Cardiac septum (tissue), 1 donor: ENCODE data around the gene SHC2. TPM values are rescaled to one million over a fixed set of nuclear protein-coding genes. Genes with fewer than 3 reads are reported as not detected.
"Not testable (repeated sequence)": the region's sequence is repeated elsewhere in the genome, so short reads cannot be mapped to it uniquely, and the experiment has no call there.

Source experiments
- DNase-seq: peaks from one replicate; pipeline ENCODE4 v3.0.0-alpha.2; 2020; ENCODE audit warnings: low spot score
- intact Hi-C: fragments of 100-400 bp; cut with DNase I; formaldehyde crosslinking; loops from one replicate; pipeline ENCODE4 v1.14.0; 2022
- total RNA-seq: library from RNA; stranded (reverse); fragmentation: NEBNext Ultra II Directional; extraction: Animal tissue kit (Norgen Biotek cat#: 25700); gene quantifications from one replicate; pipeline ENCODE4 v1.2.1, GENCODE V29; 2021
- donor health status: DM: no; HTN: no; CAD: no.

Gene SHC2
- total RNA-seq, 1 donor from 2014 or later, result 16.8 TPM

DNA sequence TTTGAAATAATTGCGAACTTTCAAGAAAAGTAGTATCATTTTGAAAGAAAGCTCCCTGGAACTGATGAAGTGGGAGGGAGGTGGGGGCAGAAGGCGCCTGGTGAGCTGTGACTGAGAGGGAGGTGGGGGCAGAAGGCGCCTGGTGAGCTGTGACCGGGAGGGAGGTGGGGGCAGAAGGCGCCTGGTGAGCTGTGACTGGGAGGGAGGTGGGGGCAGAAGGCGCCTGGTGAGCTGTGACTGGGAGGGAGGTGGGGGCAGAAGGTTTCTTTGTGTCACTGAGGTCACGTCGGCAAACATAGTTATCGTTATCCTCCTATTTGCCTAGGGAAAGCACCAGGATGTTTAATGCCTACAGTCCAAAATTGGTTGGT lies 76.0 kb downstream of the SHC2 start:
- intact Hi-C loops, result loop anchor here (5.0 kb wide), 1 partner anchor 103 kb away; no protein-coding TSS in a partner anchor
- no peak for DNase-seq

- intact Hi-C loops, result loop anchor here (5.0 kb wide), 1 partner anchor 103 kb away; no protein-coding TSS in a partner anchor
- DNase-seq, result no peak
Measured at GRCh38 chr19:383922-384798, 76.7 kb downstream of the SHC2 start.

DNA sequence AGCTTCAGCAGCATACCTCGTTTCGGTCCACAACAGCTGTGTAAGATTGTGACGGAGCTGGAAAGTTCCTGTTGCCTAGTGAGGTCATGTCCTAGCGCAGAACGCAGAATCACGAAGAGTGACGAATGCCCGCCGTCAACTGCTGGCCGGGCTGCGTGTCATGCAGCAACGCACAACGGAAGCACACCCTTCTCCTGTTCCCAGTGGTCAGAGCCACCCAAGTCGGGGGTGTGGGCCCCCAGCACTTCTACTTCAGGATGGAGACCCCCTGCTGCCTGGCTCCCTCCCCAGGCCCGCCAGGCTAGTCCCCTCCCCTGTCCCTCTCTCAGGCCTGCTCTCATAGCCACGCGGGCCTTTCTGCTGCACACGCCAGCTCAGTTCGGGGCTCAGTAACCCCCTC lies 77.8 kb downstream of the SHC2 start:
- intact Hi-C loops, result loop anchor here (5.0 kb wide), 1 partner anchor 104 kb away; no protein-coding TSS in a partner anchor
- DNase-seq, result no peak

GRCh38 chr19:382578-382977 lies 78.3 kb downstream of the SHC2 start:
- not testable (repeated sequence) for DNase-seq
- intact Hi-C loops, result loop anchor here (5.0 kb wide), 1 partner anchor 105 kb away; no protein-coding TSS in a partner anchor

GRCh38 chr19:381901-382300 lies 78.9 kb downstream of the SHC2 start:
- not testable (repeated sequence) for DNase-seq

DNA sequence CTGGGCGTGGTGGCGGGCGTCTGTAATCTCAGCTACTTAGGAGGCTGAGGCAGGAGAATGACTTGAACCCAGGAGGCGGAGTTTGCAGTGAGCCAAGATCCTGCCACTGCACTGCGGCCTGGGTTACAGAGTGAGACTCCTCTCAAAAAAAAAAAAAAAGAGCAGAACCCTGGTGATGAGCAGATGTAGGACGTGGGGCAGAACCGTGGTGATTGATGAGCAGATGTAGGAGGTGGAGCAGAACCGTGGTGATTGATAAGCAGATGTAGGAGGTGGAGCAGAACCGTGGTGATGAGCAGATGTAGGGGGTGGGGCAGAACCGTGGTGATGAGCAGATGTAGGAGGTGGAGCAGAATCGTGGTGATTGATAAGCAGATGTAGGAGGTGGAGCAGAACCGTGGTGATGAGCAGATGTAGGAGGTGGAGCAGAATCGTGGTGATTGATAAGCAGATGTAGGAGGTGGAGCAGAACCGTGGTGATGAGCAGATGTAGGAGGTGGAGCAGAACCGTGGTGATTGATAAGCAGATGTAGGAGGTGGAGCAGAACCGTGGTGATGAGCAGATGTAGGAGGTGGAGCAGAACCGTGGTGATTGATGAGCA lies 80.1 kb downstream of the SHC2 start:
- intact Hi-C loops, result loop anchor here (5.0 kb wide), 1 partner anchor 107 kb away; no protein-coding TSS in a partner anchor
- DNase-seq, result not testable (repeated sequence)

More at GRCh38 chr19:381901-382300, 78.9 kb downstream of the SHC2 start:
- intact Hi-C loops, result loop anchor here (5.0 kb wide), 1 partner anchor 105 kb away; no protein-coding TSS in a partner anchor

GRCh38 chr19:379796-380195 lies 81.0 kb downstream of the SHC2 start:
- intact Hi-C loops, result loop anchor here (5.0 kb wide), 1 partner anchor 108 kb away; no protein-coding TSS in a partner anchor
- DNase-seq, result no peak

DNA sequence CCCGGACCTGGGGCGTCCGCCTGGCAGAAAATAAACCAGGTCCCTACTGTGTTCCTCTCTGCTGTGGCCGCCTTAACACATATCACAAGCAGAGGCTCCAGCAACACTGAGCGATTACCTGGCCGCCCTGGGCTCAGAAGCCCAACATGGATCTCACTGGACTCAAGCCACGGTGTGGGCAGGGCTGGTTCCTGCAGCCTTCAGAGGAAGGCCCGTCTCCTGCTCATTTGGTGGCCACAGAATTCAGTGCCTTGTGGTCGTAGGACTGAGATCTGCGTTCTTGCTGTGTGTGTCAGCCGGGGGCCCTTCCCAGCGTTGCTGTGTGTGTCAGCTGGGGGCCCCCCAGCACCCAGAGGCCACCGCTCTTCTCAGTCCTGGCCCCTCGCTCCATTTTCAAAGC lies 82.1 kb downstream of the SHC2 start:
- DNase-seq, result no peak
- intact Hi-C loops, result no loop called here

DNA sequence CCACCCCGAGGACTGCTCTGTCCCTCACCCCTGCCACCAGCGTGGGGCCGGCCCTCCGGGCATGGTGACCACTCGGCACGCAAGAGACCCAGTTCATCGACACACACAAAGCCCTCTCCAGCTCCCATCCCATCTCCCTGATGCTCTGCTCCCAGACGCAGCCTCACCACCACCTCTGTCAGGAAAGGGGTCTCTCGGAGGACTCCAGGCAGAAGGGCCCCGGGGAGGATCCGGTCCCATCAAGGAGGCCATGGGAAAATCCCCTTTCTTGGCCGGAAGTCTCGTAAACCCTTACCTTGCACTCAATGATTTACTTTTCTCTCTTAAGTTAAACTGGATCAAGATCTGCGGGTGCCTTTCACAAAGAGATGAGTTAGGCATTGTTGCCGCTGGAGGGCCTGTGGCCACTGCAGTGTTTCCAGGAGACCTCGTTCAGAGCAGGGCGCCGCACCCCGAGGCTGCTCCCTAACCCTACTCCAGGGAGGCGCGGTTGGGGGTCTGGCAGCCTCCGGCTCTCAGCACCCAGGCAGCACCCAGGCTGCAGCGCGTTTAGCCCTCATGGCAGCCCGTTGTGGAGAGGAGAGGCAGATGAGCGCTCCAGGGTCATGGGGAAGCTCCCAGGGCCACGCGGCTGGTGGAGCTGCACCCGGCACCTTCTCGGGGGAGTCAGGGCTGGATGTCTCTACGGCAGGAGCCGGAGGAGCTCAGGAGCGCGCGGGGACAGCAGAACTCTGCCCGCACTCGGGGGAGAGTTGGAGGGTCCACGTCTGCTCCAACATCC lies 82.8 kb downstream of the SHC2 start:
- intact Hi-C loops, result no loop called here
- no peak for DNase-seq

DNA sequence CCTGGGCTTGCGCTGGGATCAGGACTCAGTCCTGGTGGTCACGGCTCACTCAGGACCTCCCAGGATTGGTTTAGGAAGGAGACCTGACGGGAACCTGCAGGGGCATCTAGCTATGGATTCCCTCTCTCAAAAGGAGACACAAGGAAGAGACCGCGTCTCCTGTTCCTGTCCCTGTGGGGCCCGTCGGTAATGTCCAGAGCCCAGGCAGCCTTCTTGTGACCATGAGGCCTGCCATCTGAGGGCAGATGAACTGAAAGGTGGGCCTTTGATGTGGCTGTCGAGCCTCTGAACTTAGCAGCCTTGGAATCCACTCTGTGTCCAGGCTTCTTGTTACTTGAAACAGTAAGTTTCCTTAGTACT lies 84.7 kb downstream of the SHC2 start:
- intact Hi-C loops, result no loop called here

DNA sequence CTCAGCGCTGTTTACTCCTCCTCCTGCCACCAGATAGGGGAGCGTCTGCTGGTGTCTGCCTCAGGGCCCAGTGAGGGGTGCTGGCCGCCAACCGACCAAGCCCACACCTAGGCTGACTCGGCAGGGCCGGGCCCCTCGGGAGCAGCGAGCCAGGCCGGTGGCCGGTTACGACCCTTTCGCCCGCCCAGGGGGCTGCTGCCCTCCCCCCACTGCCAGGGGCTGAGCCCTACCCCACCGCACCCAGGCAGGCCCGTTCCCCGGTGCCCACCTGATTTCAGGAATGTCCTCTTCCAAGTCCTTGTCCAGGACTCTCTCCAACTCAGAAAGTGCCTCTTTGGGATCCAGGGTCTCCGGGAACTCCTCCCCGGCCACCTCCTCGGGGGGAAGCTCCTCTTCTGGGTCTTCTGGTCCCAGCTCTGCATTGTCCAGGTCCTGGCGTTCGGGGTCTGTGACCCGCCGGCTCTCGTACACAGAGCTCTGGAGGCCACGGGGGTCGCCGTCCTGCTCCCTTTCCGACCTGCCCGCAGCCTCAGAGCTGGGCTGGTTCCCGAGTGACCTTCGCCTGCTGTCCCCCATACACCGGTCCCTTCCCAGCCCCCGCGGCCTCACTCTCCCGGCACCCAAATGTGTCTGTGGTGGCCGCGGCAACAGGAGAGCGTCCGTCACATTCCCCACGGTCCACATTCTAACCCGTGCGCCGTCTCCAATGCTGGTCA lies 85.3 kb downstream of the SHC2 start:
- DNase-seq, result no peak
- intact Hi-C loops, result no loop called here

More for the DNA sequence above, 84.7 kb downstream of the SHC2 start:
- no peak for DNase-seq

DNA sequence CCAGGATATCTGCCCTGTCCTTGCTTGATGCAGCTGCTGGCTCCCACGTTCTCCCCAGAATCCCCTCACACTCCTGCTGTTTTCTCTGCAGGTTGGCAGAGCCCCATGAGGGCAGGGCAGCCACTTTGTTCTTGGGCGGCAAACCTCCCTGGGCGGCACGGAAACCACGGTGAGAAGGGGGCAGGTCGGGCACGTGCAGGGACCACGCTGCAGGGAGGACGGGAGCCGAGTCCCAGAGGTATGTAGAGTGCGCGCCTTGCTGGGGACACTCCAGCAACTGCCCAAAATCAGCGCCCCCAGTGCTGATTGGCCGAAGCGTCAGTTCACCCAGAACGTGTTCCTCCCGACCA lies 86.0 kb downstream of the SHC2 start:
- no peak for DNase-seq
- intact Hi-C loops, result no loop called here

DNA sequence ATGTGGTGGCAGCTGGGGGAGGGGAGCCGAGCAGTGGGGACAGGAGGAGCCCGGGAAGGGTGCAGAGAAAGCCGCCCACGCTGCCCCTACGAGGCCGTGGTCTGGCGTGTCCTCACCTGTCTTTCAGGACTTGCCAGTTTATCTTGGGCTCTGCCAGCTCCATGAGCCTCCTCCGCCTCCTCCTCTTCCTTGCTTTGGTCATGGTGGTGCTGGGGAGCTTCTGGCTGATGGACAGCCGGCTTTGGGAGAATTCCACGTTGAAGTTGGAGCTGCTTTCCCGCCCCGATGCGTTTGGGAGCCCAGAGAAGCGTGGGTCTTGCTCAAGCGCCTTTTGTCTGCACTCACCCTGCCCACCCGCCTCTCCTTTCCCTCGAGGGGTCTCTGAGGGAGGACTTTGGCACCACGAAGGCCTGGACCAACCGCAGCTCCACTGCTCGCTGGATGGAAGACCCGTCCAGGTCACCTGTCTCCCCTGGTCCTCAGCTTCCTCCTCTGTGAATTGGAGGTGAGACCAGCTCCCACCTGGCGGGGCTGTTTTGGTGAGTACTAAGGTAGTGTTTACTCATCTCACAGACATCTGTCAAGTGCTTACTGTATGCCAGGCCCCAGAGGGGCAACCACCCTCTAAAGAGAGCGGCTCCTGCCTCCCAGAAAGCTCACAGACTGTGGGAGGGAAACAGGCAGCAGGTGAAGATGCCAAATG lies 86.5 kb downstream of the SHC2 start:
- intact Hi-C loops, result no loop called here
- no peak for DNase-seq

GRCh38 chr19:373391-374182 lies 87.2 kb downstream of the SHC2 start:
- intact Hi-C loops, result no loop called here
- DNase-seq, result no peak

DNA sequence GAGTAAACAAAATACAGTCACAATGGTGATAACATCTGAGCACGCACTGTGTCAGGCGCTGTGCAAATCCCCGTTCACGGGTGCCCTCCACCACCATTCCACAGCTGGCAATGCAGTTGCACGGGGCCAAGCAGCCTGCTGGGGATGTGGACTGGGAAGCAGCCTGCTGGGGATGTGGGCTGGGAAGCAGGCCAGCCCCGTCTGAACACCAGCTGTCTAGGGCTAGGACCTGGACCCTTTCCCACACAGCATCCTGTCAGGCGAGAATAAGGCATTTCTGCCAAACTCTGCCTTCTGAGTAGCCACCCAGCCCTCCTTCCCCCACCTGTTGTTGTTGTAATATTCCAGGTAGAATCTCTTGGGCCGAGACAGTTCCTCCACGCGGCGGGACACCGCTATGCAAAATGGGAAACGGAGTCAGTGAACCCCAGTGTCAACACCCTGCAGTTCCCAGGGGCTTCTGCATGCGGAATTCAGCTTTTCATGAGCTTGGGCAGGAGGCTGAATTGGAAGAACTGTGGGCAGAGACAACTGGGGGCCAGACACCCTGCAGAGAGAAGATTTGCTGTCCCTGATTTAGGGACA lies 88.4 kb downstream of the SHC2 start:
- DNase-seq, result peak; percentile 80
- intact Hi-C loops, result no loop called here

- intact Hi-C loops, result no loop called here
- DNase-seq, result no peak
Measured at GRCh38 chr19:371501-372168, 89.2 kb downstream of the SHC2 start.

GRCh38 chr19:370641-371330 lies 90.0 kb downstream of the SHC2 start:
- no peak for DNase-seq
- intact Hi-C loops, result no loop called here
